Mammary epithelial cell (primary cell): ENCODE data around the gene VSIR.

Experiments used
- EZH2 ChIP-seq: IDR thresholded peaks from 2 replicates; pipeline ENCODE4 v1.6.1; 2012; ENCODE audit warnings: low read length, inconsistent platforms, borderline replicate concordance
- TF ChIP-seq, protein P1 (sequence below), 2 donors: IDR thresholded peaks in 1 of 2; conservative IDR thresholded peaks in 1 of 2; 2 replicates each; pipeline ENCODE4 v1.5.1; 2011 to 2012; ENCODE audit warnings: inconsistent platforms in 2 of 2, low read length in 2 of 2, mild to moderate bottlenecking in 2 of 2, control low read depth in 1 of 2, low read depth in 1 of 2; ENCODE audit not compliant: insufficient read depth in 1 of 2; ENCODE audit errors: extremely low read depth in 1 of 2

DNA sequence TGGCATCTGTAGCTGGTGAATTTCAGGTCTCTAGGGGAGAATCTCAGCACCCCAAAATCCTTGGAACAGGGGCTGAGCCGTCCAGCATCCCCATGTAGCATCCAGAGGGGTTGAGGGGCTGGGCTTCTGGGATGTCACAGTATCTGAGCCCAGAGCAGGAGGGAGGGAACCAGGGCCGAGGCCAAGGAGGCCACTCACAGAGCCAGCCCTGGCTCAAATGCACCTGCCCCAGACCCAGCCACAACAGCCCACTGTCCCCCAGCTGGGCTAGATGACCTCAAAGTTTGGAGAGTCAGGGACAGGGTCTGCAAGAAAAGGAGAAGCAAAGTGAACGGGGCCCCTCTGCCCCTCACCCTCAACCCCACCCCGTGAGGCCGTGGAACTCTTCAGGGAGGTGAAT lies 22.3 kb downstream of the VSIR start:
- TF ChIP-seq, protein P1, sequence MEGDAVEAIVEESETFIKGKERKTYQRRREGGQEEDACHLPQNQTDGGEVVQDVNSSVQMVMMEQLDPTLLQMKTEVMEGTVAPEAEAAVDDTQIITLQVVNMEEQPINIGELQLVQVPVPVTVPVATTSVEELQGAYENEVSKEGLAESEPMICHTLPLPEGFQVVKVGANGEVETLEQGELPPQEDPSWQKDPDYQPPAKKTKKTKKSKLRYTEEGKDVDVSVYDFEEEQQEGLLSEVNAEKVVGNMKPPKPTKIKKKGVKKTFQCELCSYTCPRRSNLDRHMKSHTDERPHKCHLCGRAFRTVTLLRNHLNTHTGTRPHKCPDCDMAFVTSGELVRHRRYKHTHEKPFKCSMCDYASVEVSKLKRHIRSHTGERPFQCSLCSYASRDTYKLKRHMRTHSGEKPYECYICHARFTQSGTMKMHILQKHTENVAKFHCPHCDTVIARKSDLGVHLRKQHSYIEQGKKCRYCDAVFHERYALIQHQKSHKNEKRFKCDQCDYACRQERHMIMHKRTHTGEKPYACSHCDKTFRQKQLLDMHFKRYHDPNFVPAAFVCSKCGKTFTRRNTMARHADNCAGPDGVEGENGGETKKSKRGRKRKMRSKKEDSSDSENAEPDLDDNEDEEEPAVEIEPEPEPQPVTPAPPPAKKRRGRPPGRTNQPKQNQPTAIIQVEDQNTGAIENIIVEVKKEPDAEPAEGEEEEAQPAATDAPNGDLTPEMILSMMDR (conservative IDR thresholded peaks at IDR 0.05 in 1 of 2, IDR thresholded peaks at IDR 0.05 in 1 of 2; ENCODE audit: extremely low read depth in 1 of 2, insufficient read depth in 1 of 2, low read depth in 1 of 2, low read length in 2 of 2): no peak
- TF ChIP-seq EZH2: no peak
